MM.1S (cell line): ENCODE measurements around the gene TNRC6C.

Source experiments
- EZH2 ChIP-seq: fragments of 300-600 bp; sonication (generic); optimal IDR thresholded peaks from 2 replicates; pipeline ENCODE3; 2017; ENCODE audit warnings: low read depth, mild to moderate bottlenecking, antibody characterized with exemption, low read length, mixed read lengths
- EZH2phosphoT487 ChIP-seq: fragments of 300-600 bp; sonication (generic); IDR thresholded peaks from 2 replicates; pipeline ENCODE4 v1.6.1; 2018; ENCODE audit warnings: antibody characterized with exemption, low read length
- TF ChIP-seq, protein P1 (sequence below): fragments of 300-600 bp; sonication (generic); IDR thresholded peaks from 2 replicates; pipeline ENCODE4 v1.5.1; 2016; ENCODE audit warnings: antibody characterized with exemption, low read length, mixed read lengths

- TF ChIP-seq, protein P1, sequence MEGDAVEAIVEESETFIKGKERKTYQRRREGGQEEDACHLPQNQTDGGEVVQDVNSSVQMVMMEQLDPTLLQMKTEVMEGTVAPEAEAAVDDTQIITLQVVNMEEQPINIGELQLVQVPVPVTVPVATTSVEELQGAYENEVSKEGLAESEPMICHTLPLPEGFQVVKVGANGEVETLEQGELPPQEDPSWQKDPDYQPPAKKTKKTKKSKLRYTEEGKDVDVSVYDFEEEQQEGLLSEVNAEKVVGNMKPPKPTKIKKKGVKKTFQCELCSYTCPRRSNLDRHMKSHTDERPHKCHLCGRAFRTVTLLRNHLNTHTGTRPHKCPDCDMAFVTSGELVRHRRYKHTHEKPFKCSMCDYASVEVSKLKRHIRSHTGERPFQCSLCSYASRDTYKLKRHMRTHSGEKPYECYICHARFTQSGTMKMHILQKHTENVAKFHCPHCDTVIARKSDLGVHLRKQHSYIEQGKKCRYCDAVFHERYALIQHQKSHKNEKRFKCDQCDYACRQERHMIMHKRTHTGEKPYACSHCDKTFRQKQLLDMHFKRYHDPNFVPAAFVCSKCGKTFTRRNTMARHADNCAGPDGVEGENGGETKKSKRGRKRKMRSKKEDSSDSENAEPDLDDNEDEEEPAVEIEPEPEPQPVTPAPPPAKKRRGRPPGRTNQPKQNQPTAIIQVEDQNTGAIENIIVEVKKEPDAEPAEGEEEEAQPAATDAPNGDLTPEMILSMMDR, result no peak
- TF ChIP-seq EZH2 (no peak), EZH2phosphoT487 (no peak)
These were observed 47.1 kb downstream of the TNRC6C start for GRCh38 chr17:78005452-78006171.
